HEK293T (cell line): ENCODE data around the gene TRIM72.

Source experiments
- ARNT ChIP-seq: fragments of 450-650 bp; IDR thresholded peaks from 2 replicates; pipeline ENCODE4 v1.6.1; 2017; ENCODE audit warnings: mild to moderate bottlenecking
- ELF4 ChIP-seq: fragments of 450-650 bp; IDR thresholded peaks from 2 replicates; pipeline ENCODE4 v1.6.1; 2017; ENCODE audit warnings: antibody characterized with exemption
- FOXA1 ChIP-seq: fragments of 450-650 bp; IDR thresholded peaks from 2 replicates; pipeline ENCODE4 v1.6.1; 2016; ENCODE audit warnings: mild to moderate bottlenecking
- L3MBTL2 ChIP-seq: fragments of 450-650 bp; conservative IDR thresholded peaks from 2 replicates; pipeline ENCODE4 v1.6.1; 2016; ENCODE audit warnings: mild to moderate bottlenecking
- ZNF384 ChIP-seq: fragments of 450-650 bp; IDR thresholded peaks from 2 replicates; pipeline ENCODE4 v1.6.1; 2016

- no peak for TF ChIP-seq ARNT
- no peak for TF ChIP-seq ELF4
- no peak for TF ChIP-seq FOXA1
- TF ChIP-seq L3MBTL2 = no peak
- TF ChIP-seq ZNF384 = no peak
Measured at GRCh38 chr16:31204871-31205666, 8.8 kb upstream of the TRIM72 start.
